ENCODE data around the gene DCAF11. TPM values are rescaled to one million over a fixed set of nuclear protein-coding genes. Genes with fewer than 3 reads are reported as not detected.

DCAF11 gene
- total RNA-seq, 1 donor from 2014 or later = 66.5 TPM

- no peaks in the 10 kb centered on the region for H3K9me3 ChIP-seq (ENCODE audit: low read depth)
- TF ChIP-seq CTCF (IDR thresholded peaks at IDR 0.05) = no peak
- no peak for TF ChIP-seq EZH2 (IDR thresholded peaks at IDR 0.05)
- TF ChIP-seq EZH2phosphoT487 (IDR thresholded peaks at IDR 0.05) = no peak
- H3K27ac Mint-ChIP-seq = no peak overlapping the region
- no peak overlapping the region for H3K4me3 ChIP-seq
- H3K79me2 ChIP-seq (ENCODE audit: low read depth) = no peaks in the 10 kb centered on the region
- H4K20me1 ChIP-seq (ENCODE audit: low read depth) = no peaks in the 10 kb centered on the region
- H3K4me1 Mint-ChIP-seq = no peaks in the 10 kb centered on the region
- H3K27ac ChIP-seq = no peak overlapping the region
- H3K9me3 Mint-ChIP-seq = no peaks in the 10 kb centered on the region
- no peak for DNase-seq (ENCODE audit: low spot score)
- H3F3A ChIP-seq (ENCODE audit: low read depth) = peaks cover 4% of the 10 kb centered on the region
- H3K4me3 Mint-ChIP-seq = no peak overlapping the region
- H3K4me2 ChIP-seq = no peak overlapping the region
- H3K36me3 ChIP-seq = no peaks in the 10 kb centered on the region
- H3K9ac ChIP-seq = no peak overlapping the region
- H3K27me3 ChIP-seq = no peaks in the 10 kb centered on the region
- H3K36me3 Mint-ChIP-seq = no peaks in the 10 kb centered on the region
- H2AFZ ChIP-seq (replicated peaks) = no peak overlapping the region
- peaks cover 4% of the 10 kb centered on the region for H3K27me3 Mint-ChIP-seq (ENCODE audit: insufficient read depth, low read depth)
- H3K4me1 ChIP-seq = no peaks in the 10 kb centered on the region
Measured at GRCh38 chr14:24129410-24129998, 14.9 kb downstream of the DCAF11 start.

GRCh38 chr14:24130380-24130716 lies 15.8 kb downstream of the DCAF11 start, which contains the start of gene FITM1:
Gene FITM1 (plus strand): TSS chr14:24130659. CDS start chr14:24131564, 905 bp downstream.
- Mint-ChIP-seq H3K9me3 (no peaks in the 10 kb centered on the region), H3K4me3 (no peak within 1 kb of the TSS), H3K27me3 (ENCODE audit: insufficient read depth, low read depth) (peaks cover 4% of the 10 kb centered on the region), H3K27ac (no peak within 1 kb of the TSS), H3K4me1 (peaks cover 3% of the 10 kb centered on the region), H3K36me3 (no peaks in the 10 kb centered on the region)
- Histone ChIP-seq H3K36me3 (no peaks in the 10 kb centered on the region), H3K27ac (no peak within 1 kb of the TSS), H3K4me3 (no peak within 1 kb of the TSS), H3K4me1 (no peaks in the 10 kb centered on the region), H3K9ac (no peak within 1 kb of the TSS), H3F3A (ENCODE audit: low read depth) (peaks cover 10% of the 10 kb centered on the region), H3K4me2 (no peak within 1 kb of the TSS), H2AFZ (replicated peaks) (no peak within 1 kb of the TSS), H3K9me3 (ENCODE audit: low read depth) (no peaks in the 10 kb centered on the region), H4K20me1 (ENCODE audit: low read depth) (no peaks in the 10 kb centered on the region), H3K79me2 (ENCODE audit: low read depth) (no peaks in the 10 kb centered on the region), H3K27me3 (no peaks in the 10 kb centered on the region)
- DNase-seq (ENCODE audit: low spot score) = no peak
- TF ChIP-seq EZH2phosphoT487 (IDR thresholded peaks at IDR 0.05) (no peak), EZH2 (IDR thresholded peaks at IDR 0.05) (no peak), CTCF (IDR thresholded peaks at IDR 0.05) (no peak)

- Histone ChIP-seq H3K36me3 (no peaks in the 10 kb centered on the region), H3K4me1 (no peaks in the 10 kb centered on the region), H3F3A (ENCODE audit: low read depth) (peaks cover 13% of the 10 kb centered on the region), H2AFZ (replicated peaks) (no peak overlapping the region), H3K27ac (no peak overlapping the region), H3K9ac (no peak overlapping the region), H3K4me3 (no peak overlapping the region), H3K79me2 (ENCODE audit: low read depth) (no peaks in the 10 kb centered on the region), H3K27me3 (no peaks in the 10 kb centered on the region), H4K20me1 (ENCODE audit: low read depth) (no peaks in the 10 kb centered on the region), H3K4me2 (no peak overlapping the region), H3K9me3 (ENCODE audit: low read depth) (no peaks in the 10 kb centered on the region)
- Mint-ChIP-seq H3K4me3 (no peak overlapping the region), H3K36me3 (no peaks in the 10 kb centered on the region), H3K27me3 (ENCODE audit: insufficient read depth, low read depth) (peaks cover 4% of the 10 kb centered on the region), H3K27ac (no peak overlapping the region), H3K9me3 (no peaks in the 10 kb centered on the region), H3K4me1 (peaks cover 5% of the 10 kb centered on the region)
- DNase-seq (ENCODE audit: low spot score) = no peak
- TF ChIP-seq EZH2phosphoT487 (IDR thresholded peaks at IDR 0.05) (no peak), EZH2 (IDR thresholded peaks at IDR 0.05) (no peak), CTCF (IDR thresholded peaks at IDR 0.05) (no peak)
Measured at GRCh38 chr14:24130717-24131548, 16.4 kb downstream of the DCAF11 start.

Data from neural progenitor cell (in vitro differentiated cells).